Neuronal stem cell (in vitro differentiated cells): ENCODE measurements around the gene REELD1.

Experiments used
- DNase-seq: peaks from one replicate; pipeline ENCODE4 v3.0.0-alpha.2; 2013; ENCODE audit warnings: low spot score
- H2AFZ ChIP-seq: one replicate; pipeline ENCODE4 v1.6.1; 2013; ENCODE audit warnings: mild to moderate bottlenecking, low read length, inconsistent platforms
- H2AK5ac ChIP-seq: 2 replicates; pipeline ENCODE4 v1.6.1; 2013; ENCODE audit warnings: low read depth, mild to moderate bottlenecking, inconsistent platforms, low read length, moderate library complexity, mixed read lengths
- H2BK120ac ChIP-seq: 2 replicates; pipeline ENCODE4 v1.6.1; 2013; ENCODE audit warnings: low read depth, mild to moderate bottlenecking, inconsistent platforms, low read length, moderate library complexity, mixed read lengths
- H2BK12ac ChIP-seq: one replicate; pipeline ENCODE4 v1.6.1; 2013; ENCODE audit warnings: low read length, inconsistent platforms
- H2BK15ac ChIP-seq: 2 replicates; pipeline ENCODE4 v1.6.1; 2013; ENCODE audit warnings: mild to moderate bottlenecking, low read length, inconsistent platforms, mixed read lengths
- H2BK5ac ChIP-seq: one replicate; pipeline ENCODE4 v1.6.1; 2013; ENCODE audit warnings: inconsistent platforms, mild to moderate bottlenecking, low read length, moderate library complexity
- H3K14ac ChIP-seq: one replicate; pipeline ENCODE4 v1.6.1; 2013; ENCODE audit warnings: low read length, inconsistent platforms
- H3K18ac ChIP-seq: 2 replicates; pipeline ENCODE4 v1.6.1; 2013; ENCODE audit warnings: low read length, inconsistent platforms
- H3K23ac ChIP-seq: 2 replicates; pipeline ENCODE4 v1.6.1; 2013; ENCODE audit warnings: low read depth, mild to moderate bottlenecking, mixed read lengths, low read length, inconsistent platforms; ENCODE audit not compliant: poor library complexity
- H3K27ac ChIP-seq: replicated peaks from 3 replicates; pipeline ENCODE4 v1.5.1; 2013; ENCODE audit warnings: low read length, inconsistent platforms
- H3K27me3 ChIP-seq, 3 experiments: 2 replicates each; pipeline ENCODE4 v1.6.1; 2013; ENCODE audit warnings: low read length in 3 of 3, mild to moderate bottlenecking in 2 of 3, inconsistent platforms in 1 of 3, low read depth in 1 of 3, mixed read lengths in 1 of 3, moderate library complexity in 1 of 3; ENCODE audit not compliant: control insufficient read depth in 3 of 3, insufficient read depth in 3 of 3
- H3K36me3 ChIP-seq, 2 donors: replicated peaks in 1 of 2; 2 replicates each; pipeline ENCODE4 v1.6.1; 2013; ENCODE audit warnings: low read length in 2 of 2; ENCODE audit not compliant: control insufficient read depth in 2 of 2, insufficient read depth in 2 of 2
- H3K4ac ChIP-seq: 2 replicates; pipeline ENCODE4 v1.6.1; 2013; ENCODE audit warnings: inconsistent platforms, mild to moderate bottlenecking, low read length, moderate library complexity
- H3K4me1 ChIP-seq, 2 donors: 1 replicate in 1 of 2; 2 replicates in 1 of 2; pipeline ENCODE4 v1.6.1; 2013; ENCODE audit warnings: low read length in 2 of 2, low read depth in 1 of 2; ENCODE audit not compliant: control insufficient read depth in 2 of 2, insufficient read depth in 1 of 2
- H3K4me2 ChIP-seq: one replicate; pipeline ENCODE4 v1.6.1; 2013; ENCODE audit warnings: mild to moderate bottlenecking, low read length, inconsistent platforms; ENCODE audit not compliant: insufficient read depth, poor library complexity, severe bottlenecking
- H3K4me3 ChIP-seq, 2 donors: 2 replicates each; pipeline ENCODE4 v1.5.1; 2013; ENCODE audit warnings: low read length in 2 of 2, mild to moderate bottlenecking in 2 of 2, inconsistent platforms in 1 of 2, moderate library complexity in 1 of 2
- H3K79me1 ChIP-seq: one replicate; pipeline ENCODE4 v1.6.1; 2013; ENCODE audit warnings: low read depth, mild to moderate bottlenecking, inconsistent platforms, low read length, moderate library complexity
- H3K9ac ChIP-seq: one replicate; pipeline ENCODE4 v1.6.1; 2013; ENCODE audit warnings: mild to moderate bottlenecking, low read depth, low read length, inconsistent platforms; ENCODE audit not compliant: poor library complexity
- H3K9me3 ChIP-seq, 2 donors: replicated peaks in 1 of 2; 2 replicates each; pipeline versions ENCODE3 to v1.6.1; 2013; ENCODE audit warnings: low read length in 2 of 2, mild to moderate bottlenecking in 2 of 2, inconsistent platforms in 1 of 2, low read depth in 1 of 2, mixed read lengths in 1 of 2, moderate library complexity in 1 of 2; ENCODE audit not compliant: control insufficient read depth in 2 of 2, insufficient read depth in 1 of 2
- H4K8ac ChIP-seq: one replicate; pipeline ENCODE4 v1.6.1; 2013; ENCODE audit warnings: low read depth, mild to moderate bottlenecking, inconsistent platforms, low read length, moderate library complexity
- H4K91ac ChIP-seq: one replicate; pipeline ENCODE4 v1.6.1; 2013; ENCODE audit warnings: low read length, low read depth, mild to moderate bottlenecking, inconsistent platforms; ENCODE audit not compliant: poor library complexity
- WGBS, 2 donors: extraction: QIAGEN DNeasy Blood & Tissue Kit; methylation state at CpG; one replicate each; pipeline ENCODE4 v1.1.7; 2013; ENCODE audit warnings: missing lambda C conversion rate in 2 of 2, mixed read lengths in 1 of 2; ENCODE audit not compliant: insufficient read length in 2 of 2, insufficient replicate concordance in 1 of 2; ENCODE audit errors: extremely low coverage in 2 of 2; 5-methylcytosine and 5-hydroxymethylcytosine counted together

The REELD1 gene

DNA sequence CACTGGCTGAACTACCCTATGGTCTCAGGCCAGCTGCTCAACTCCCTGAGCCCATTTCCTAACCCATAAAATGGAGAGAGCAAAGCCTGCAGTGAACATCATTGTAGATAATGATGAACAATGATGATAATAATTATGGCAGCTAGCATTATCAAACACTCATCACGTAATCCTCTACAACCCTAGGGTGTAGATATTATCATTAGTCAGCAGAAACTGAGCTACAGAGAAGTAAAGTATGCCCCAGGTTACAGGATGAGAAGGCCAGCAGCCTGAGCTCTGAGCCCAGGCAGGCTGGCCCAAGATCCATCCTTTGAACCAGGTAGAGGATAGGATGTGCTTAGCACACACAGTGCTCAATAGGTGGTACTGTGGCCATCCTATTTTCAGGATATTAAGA is 43.2 kb downstream of the REELD1 start:
- H2BK15ac ChIP-seq = no peak overlapping the region
- no peak overlapping the region for H4K91ac ChIP-seq
- H2BK12ac ChIP-seq = no peak overlapping the region
- no CpG with 5 or more reads among the region's 1 CpG for WGBS, 2 donors
- H2BK5ac ChIP-seq = no peak overlapping the region
- H3K4me2 ChIP-seq = no peak overlapping the region
- no peaks in the 10 kb centered on the region for H3K4me1 ChIP-seq
- no peak overlapping the region for H2AFZ ChIP-seq
- H2AK5ac ChIP-seq = no peak overlapping the region
- H3K27me3 ChIP-seq = no peaks in the 10 kb centered on the region
- no peaks in the 10 kb centered on the region for H3K9me3 ChIP-seq
- no peak overlapping the region for H3K4me3 ChIP-seq
- no peak for DNase-seq
- H2BK120ac ChIP-seq = no peak overlapping the region
- H3K27ac ChIP-seq = no peak overlapping the region
- no peak overlapping the region for H3K9ac ChIP-seq
- H3K18ac ChIP-seq = no peak overlapping the region
- H3K79me1 ChIP-seq = no peaks in the 10 kb centered on the region
- H3K36me3 ChIP-seq = no peaks in the 10 kb centered on the region
- no peak overlapping the region for H3K23ac ChIP-seq
- no peak overlapping the region for H3K4ac ChIP-seq
- H4K8ac ChIP-seq = no peak overlapping the region
- no peak overlapping the region for H3K14ac ChIP-seq

DNA sequence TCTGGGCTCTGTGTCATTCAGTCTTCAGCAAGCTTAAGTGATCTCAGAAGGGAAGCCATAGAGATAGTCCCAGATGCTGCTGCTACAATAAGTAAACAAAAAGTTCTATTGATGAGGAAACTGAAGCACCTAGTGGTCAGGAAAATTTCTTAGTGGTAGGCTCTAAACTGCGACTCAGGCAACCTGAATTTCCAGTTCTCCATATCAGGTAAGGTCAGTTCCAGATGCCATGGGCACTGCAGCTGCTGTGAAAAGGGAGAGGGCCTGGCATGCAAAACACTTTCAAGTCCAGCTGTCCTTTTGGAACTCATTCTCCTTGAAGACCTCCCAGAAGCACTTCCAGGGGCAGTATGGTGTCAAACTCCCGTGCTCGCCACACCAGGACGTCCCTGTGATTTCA is 46.2 kb downstream of the REELD1 start:
- no peaks in the 10 kb centered on the region for H3K79me1 ChIP-seq
- H2BK12ac ChIP-seq = no peak overlapping the region
- no peak overlapping the region for H3K9ac ChIP-seq
- H3K18ac ChIP-seq = no peak overlapping the region
- H3K4me3 ChIP-seq = no peak overlapping the region
- no peak for DNase-seq
- no peak overlapping the region for H2BK120ac ChIP-seq
- H4K91ac ChIP-seq = no peak overlapping the region
- no peaks in the 10 kb centered on the region for H3K27me3 ChIP-seq
- H2BK15ac ChIP-seq = no peak overlapping the region
- H3K4me2 ChIP-seq = no peak overlapping the region
- no peak overlapping the region for H2AK5ac ChIP-seq
- H4K8ac ChIP-seq = no peak overlapping the region
- WGBS, 2 donors = no CpG with 5 or more reads among the region's 4 CpGs
- no peaks in the 10 kb centered on the region for H3K9me3 ChIP-seq
- H3K14ac ChIP-seq = no peak overlapping the region
- peaks cover 0 to under 1% of the 10 kb centered on the region in 2 donors for H3K4me1 ChIP-seq
- H3K27ac ChIP-seq = no peak overlapping the region
- H3K36me3 ChIP-seq = no peaks in the 10 kb centered on the region
- H3K23ac ChIP-seq = no peak overlapping the region
- no peak overlapping the region for H2AFZ ChIP-seq
- H3K4ac ChIP-seq = no peak overlapping the region
- H2BK5ac ChIP-seq = no peak overlapping the region

DNA sequence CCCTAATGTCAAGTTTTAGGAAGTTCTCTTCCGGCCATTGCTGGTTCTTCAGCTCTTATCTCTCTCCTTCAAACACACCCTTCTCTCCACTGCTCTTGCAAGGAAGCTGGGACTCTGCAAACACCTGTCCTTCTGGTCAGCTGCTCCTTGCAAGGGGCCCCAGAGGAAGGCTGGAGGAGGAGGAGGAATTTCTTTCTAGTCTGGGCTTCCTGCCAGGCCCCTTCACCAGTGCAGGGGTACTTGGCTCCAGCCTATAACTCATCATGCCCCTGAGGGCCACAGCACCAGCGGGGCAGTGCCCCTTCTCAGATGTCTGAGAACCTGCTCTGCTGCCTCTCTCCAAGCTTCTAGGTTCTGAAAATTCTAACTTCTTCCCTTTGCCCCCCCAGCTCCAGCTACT is 46.7 kb downstream of the REELD1 start:
- no peak overlapping the region for H4K91ac ChIP-seq
- H2BK120ac ChIP-seq = no peak overlapping the region
- no peak for DNase-seq
- no peak overlapping the region for H2BK5ac ChIP-seq
- no peak overlapping the region for H2AFZ ChIP-seq
- H3K4ac ChIP-seq = no peak overlapping the region
- no peaks in the 10 kb centered on the region for H3K36me3 ChIP-seq
- H4K8ac ChIP-seq = no peak overlapping the region
- H3K4me1 ChIP-seq = peaks cover 0 to 6% of the 10 kb centered on the region in 2 donors
- no peaks in the 10 kb centered on the region for H3K79me1 ChIP-seq
- no peak overlapping the region for H3K23ac ChIP-seq
- no peak overlapping the region for H2BK15ac ChIP-seq
- H3K14ac ChIP-seq = no peak overlapping the region
- H2AK5ac ChIP-seq = no peak overlapping the region
- H2BK12ac ChIP-seq = no peak overlapping the region
- H3K27ac ChIP-seq = no peak overlapping the region
- H3K9me3 ChIP-seq = no peaks in the 10 kb centered on the region
- H3K4me3 ChIP-seq = no peak overlapping the region
- H3K4me2 ChIP-seq = no peak overlapping the region
- H3K9ac ChIP-seq = no peak overlapping the region
- no peak overlapping the region for H3K18ac ChIP-seq
- H3K27me3 ChIP-seq = no peaks in the 10 kb centered on the region
- WGBS, 2 donors = no CpG with 5 or more reads among the region's 2 CpGs

DNA sequence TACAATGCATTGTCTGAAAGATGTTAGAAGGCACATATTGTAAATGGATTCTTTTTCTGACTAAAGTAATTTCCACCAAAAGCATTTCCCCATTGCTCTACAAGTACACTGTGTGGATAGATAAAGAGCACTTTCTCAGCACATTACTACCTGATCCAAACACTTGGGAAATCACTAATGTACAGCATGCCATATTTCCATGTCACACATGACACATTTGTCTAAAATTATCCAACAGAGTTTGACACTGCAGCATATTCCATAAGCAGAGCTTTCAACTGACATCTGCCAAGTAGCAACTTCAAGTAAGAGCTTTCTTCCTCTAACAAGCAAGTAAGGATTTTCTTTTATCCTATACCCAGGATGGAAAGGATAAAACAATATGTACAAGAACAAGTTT is 49.5 kb downstream of the REELD1 start:
- no peak overlapping the region for H2AK5ac ChIP-seq
- no peaks in the 10 kb centered on the region for H3K9me3 ChIP-seq
- no peak overlapping the region for H3K14ac ChIP-seq
- H2BK12ac ChIP-seq = no peak overlapping the region
- H3K4me1 ChIP-seq = peaks cover 0 to 12% of the 10 kb centered on the region in 2 donors
- no peak overlapping the region for H3K4ac ChIP-seq
- H4K91ac ChIP-seq = no peak overlapping the region
- H3K36me3 ChIP-seq = no peaks in the 10 kb centered on the region
- no peak overlapping the region for H2BK5ac ChIP-seq
- no peak overlapping the region for H3K27ac ChIP-seq
- no peak overlapping the region for H3K23ac ChIP-seq
- H2AFZ ChIP-seq = no peak overlapping the region
- H2BK15ac ChIP-seq = no peak overlapping the region
- no peak overlapping the region for H3K4me2 ChIP-seq
- no peaks in the 10 kb centered on the region for H3K27me3 ChIP-seq
- H4K8ac ChIP-seq = no peak overlapping the region
- DNase-seq = no peak
- H3K9ac ChIP-seq = no peak overlapping the region
- H3K18ac ChIP-seq = no peak overlapping the region
- H3K4me3 ChIP-seq = no peak overlapping the region
- no peak overlapping the region for H2BK120ac ChIP-seq
- no peaks in the 10 kb centered on the region for H3K79me1 ChIP-seq
